ENCODE data around the gene CLPTM1.

DNA sequence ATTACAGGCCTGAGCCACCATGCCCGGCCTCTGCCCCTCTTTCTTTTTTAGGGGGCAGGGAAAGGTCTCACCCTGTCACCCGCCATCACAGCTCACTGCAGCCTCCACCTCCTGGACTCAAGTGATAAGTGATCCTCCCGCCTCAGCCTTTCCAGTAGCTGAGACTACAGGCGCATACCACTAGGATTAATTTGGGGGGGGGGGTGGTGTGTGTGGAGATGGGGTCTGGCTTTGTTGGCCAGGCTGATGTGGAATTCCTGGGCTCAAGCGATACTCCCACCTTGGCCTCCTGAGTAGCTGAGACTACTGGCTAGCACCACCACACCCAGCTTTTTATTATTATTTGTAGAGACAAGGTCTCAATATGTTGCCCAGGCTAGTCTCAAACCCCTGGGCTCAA, 45.4 kb upstream of the CLPTM1 start:
- TF ChIP-seq CTCF (IDR thresholded peaks at IDR 0.05; ENCODE audit: poor library complexity, severe bottlenecking) (no peak), MXI1 (conservative IDR thresholded peaks at IDR 0.05; ENCODE audit: poor library complexity, severe bottlenecking) (no peak)
